Measurements from ENCODE around the gene ADGRG3.

- TF ChIP-seq CTCF (IDR thresholded peaks at IDR 0.05), result no peak
- no peak for TF ChIP-seq EZH2 (IDR thresholded peaks at IDR 0.05)
- TF ChIP-seq EZH2phosphoT487 (IDR thresholded peaks at IDR 0.05), result no peak
Observed at GRCh38 chr16:57624044-57624688, 43.9 kb upstream of the ADGRG3 start.
